Endothelial cell of umbilical vein (primary cell): ENCODE data around the gene SUMO4. TPM values are rescaled to one million over a fixed set of nuclear protein-coding genes. Genes with fewer than 3 reads are reported as not detected.

Experiments used
- BruUV-seq: library from RNA; stranded (reverse); fragments of 400-500 nt; replicated peaks from 2 replicates; lab custom pipeline; 2021; lab: Mats Ljungman, UMichigan
- CTCF ChIA-PET: fragments of 300-600, 350-600 bp; sonication (Branson Sonifier 250); formaldehyde crosslinking; loops from one replicate; lab custom pipeline; 2021; ENCODE audit warnings: antibody characterized with exemption, inconsistent platforms; lab: Charles Lee
- POLR2A ChIA-PET: fragments of 300-600, 350-600 bp; sonication (Branson Sonifier 250); formaldehyde crosslinking; loops from one replicate; lab custom pipeline; 2021; ENCODE audit warnings: antibody characterized with exemption, inconsistent platforms; lab: Charles Lee
- DNase-seq: peaks from one replicate; pipeline ENCODE4 v3.0.0-alpha.2; 2011; ENCODE audit warnings: low read depth, low spot score
- FAIRE-seq: peaks from 2 replicates; lab custom pipeline; 2011; peaks lifted over from hg19 to GRCh38; lab: Jason Lieb, UNC
- H2AFZ ChIP-seq: 2 replicates; pipeline ENCODE4 v1.6.0; 2012; ENCODE audit warnings: low read depth, low read length, control low read depth, inconsistent platforms
- H3K27ac ChIP-seq: 2 replicates; pipeline ENCODE4 v1.5.1; 2011; ENCODE audit warnings: low read depth, mild to moderate bottlenecking, control low read depth, low read length, moderate library complexity; ENCODE audit not compliant: insufficient read depth
- H3K27me3 ChIP-seq, 2 experiments: 2 replicates each; pipeline versions ENCODE4 v1.6.0 to v1.6.1; 2011; ENCODE audit warnings: low read length in 2 of 2, mixed read lengths in 1 of 2; ENCODE audit not compliant: control insufficient read depth in 2 of 2, insufficient read depth in 2 of 2
- H3K36me3 ChIP-seq, 2 experiments: 2 replicates in 1 of 2; 3 replicates in 1 of 2; pipeline ENCODE4 v1.5.1; 2011; ENCODE audit warnings: low read length in 2 of 2, mild to moderate bottlenecking in 1 of 2, moderate library complexity in 1 of 2; ENCODE audit not compliant: control insufficient read depth in 2 of 2, insufficient read depth in 2 of 2; ENCODE audit errors: extremely low read depth in 1 of 2
- H3K4me1 ChIP-seq: 3 replicates; pipeline ENCODE4 v1.5.1; 2011; ENCODE audit warnings: mild to moderate bottlenecking, low read length; ENCODE audit not compliant: control insufficient read depth, insufficient read depth; ENCODE audit errors: extremely low read depth
- H3K4me2 ChIP-seq: 2 replicates; pipeline ENCODE4 v1.6.1; 2011; ENCODE audit warnings: low read length, control low read depth, mixed read lengths; ENCODE audit not compliant: insufficient read depth
- H3K4me3 ChIP-seq, 3 experiments: fragments of 200-600 bp in 1 of 3; sonication (generic), shearing (Covaris generic) in 1 of 3; replicated peaks in 1 of 3; 2 replicates each; pipeline ENCODE4 v1.5.1; 2011 to 2016; ENCODE audit warnings: control low read depth in 3 of 3, low read length in 3 of 3, mild to moderate bottlenecking in 2 of 3, inconsistent platforms in 1 of 3, low read depth in 1 of 3, moderate library complexity in 1 of 3; ENCODE audit not compliant: insufficient read depth in 1 of 3
- H3K79me2 ChIP-seq: 2 replicates; pipeline ENCODE4 v1.6.0; 2012; ENCODE audit warnings: low read length, inconsistent platforms; ENCODE audit not compliant: control insufficient read depth, insufficient read depth
- H3K9ac ChIP-seq: replicated peaks from 2 replicates; pipeline ENCODE3; 2011; ENCODE audit warnings: low read length, control low read depth; ENCODE audit not compliant: insufficient read depth; ENCODE audit errors: extremely low read depth
- H3K9me1 ChIP-seq: replicated peaks from 3 replicates; pipeline ENCODE4 v1.6.0; 2011; ENCODE audit warnings: mild to moderate bottlenecking, low read length; ENCODE audit not compliant: control insufficient read depth, insufficient read depth; ENCODE audit errors: extremely low read depth
- H3K9me3 ChIP-seq: replicated peaks from 2 replicates; pipeline ENCODE4 v1.5.1; 2012; ENCODE audit warnings: low read length, inconsistent platforms; ENCODE audit not compliant: control insufficient read depth, insufficient read depth
- H4K20me1 ChIP-seq: replicated peaks from 2 replicates; pipeline ENCODE3; 2011; ENCODE audit warnings: mild to moderate bottlenecking, low read length; ENCODE audit not compliant: control insufficient read depth, insufficient read depth; ENCODE audit errors: extremely low read depth
- CTCF ChIP-seq, 2 donors: IDR thresholded peaks; 1 replicate in 1 of 2; 2 replicates in 1 of 2; pipeline ENCODE4 v1.5.1; 2011; ENCODE audit warnings: low read length in 2 of 2, mild to moderate bottlenecking in 2 of 2, moderate library complexity in 2 of 2, control low read depth in 1 of 2, inconsistent platforms in 1 of 2, low read depth in 1 of 2; ENCODE audit not compliant: insufficient read depth in 1 of 2; ENCODE audit errors: extremely low read depth in 1 of 2
- EZH2 ChIP-seq: IDR thresholded peaks from 2 replicates; pipeline ENCODE4 v1.6.1; 2012; ENCODE audit warnings: borderline replicate concordance, low read depth, mild to moderate bottlenecking, moderate library complexity, low read length, inconsistent platforms; ENCODE audit not compliant: severe bottlenecking
- FOS ChIP-seq: IDR thresholded peaks from 2 replicates; pipeline ENCODE4 v1.6.1; 2011; ENCODE audit warnings: mild to moderate bottlenecking, low read length, moderate library complexity, borderline replicate concordance; ENCODE audit not compliant: insufficient read depth
- GATA2 ChIP-seq: IDR thresholded peaks from 2 replicates; pipeline ENCODE4 v1.7.0; 2011; ENCODE audit warnings: low read depth, mild to moderate bottlenecking, moderate library complexity, mixed read lengths, low read length; ENCODE audit not compliant: insufficient read length, insufficient read depth
- JUN ChIP-seq: IDR thresholded peaks from 2 replicates; pipeline ENCODE4 v1.6.1; 2011; ENCODE audit warnings: borderline replicate concordance, low read depth; ENCODE audit not compliant: insufficient read length, insufficient read depth
- MYC ChIP-seq: IDR thresholded peaks from one replicate; pipeline ENCODE4 v1.6.1; 2011; ENCODE audit warnings: mild to moderate bottlenecking, low read depth, low read length
- POLR2A ChIP-seq: IDR thresholded peaks from 2 replicates; pipeline ENCODE4 v1.6.1; 2012; ENCODE audit warnings: low read depth, mild to moderate bottlenecking, control low read depth, low read length
- POLR2AphosphoS5 ChIP-seq: IDR thresholded peaks from 2 replicates; pipeline ENCODE4 v1.6.1; 2012; ENCODE audit warnings: low read depth, mild to moderate bottlenecking, control low read depth, low read length, moderate library complexity; ENCODE audit not compliant: insufficient read depth
- dilution Hi-C: fragments of 300-500 bp; cut with MboI; formaldehyde crosslinking; loops from one replicate; pipeline ENCODE4 v1.15.0; 2019; ENCODE audit warnings: low sequenced_read_pairs; ENCODE audit not compliant: extremely low pct_ligation_motif_present
- intact Hi-C: fragments of 100-400 bp; cut with micrococcal nuclease; formaldehyde crosslinking; loops from one replicate; pipeline ENCODE4 v1.10.0; 2022
- polyA plus RNA-seq, 4 experiments: library from polyadenylated mRNA; depleted of rRNA in 3 of 4; stranded (reverse) in 3 of 4; unstranded in 1 of 4; fragments of >200 nt; gene quantifications; 2 replicates each; pipeline versions ENCODE4 v1.2.1 to v1.2.3, GENCODE V29; 2011 to 2012; ENCODE audit warnings: missing spikeins in 1 of 4
- total RNA-seq: library from RNA; stranded (reverse); gene quantifications from 2 replicates; pipeline ENCODE4 v1.2.3, GENCODE V29; 2021
- TF ChIP-seq, protein P1 (sequence below): IDR thresholded peaks from 2 replicates; pipeline ENCODE4 v1.6.1; 2011; ENCODE audit not compliant: insufficient read depth, insufficient read length

SUMO4 gene
- total and polyA plus RNA-seq, 2 donors (not counting 3 experiments of a cell fraction or from before 2014, with no cell fraction given), result 0.10 to 2.6 TPM

DNA sequence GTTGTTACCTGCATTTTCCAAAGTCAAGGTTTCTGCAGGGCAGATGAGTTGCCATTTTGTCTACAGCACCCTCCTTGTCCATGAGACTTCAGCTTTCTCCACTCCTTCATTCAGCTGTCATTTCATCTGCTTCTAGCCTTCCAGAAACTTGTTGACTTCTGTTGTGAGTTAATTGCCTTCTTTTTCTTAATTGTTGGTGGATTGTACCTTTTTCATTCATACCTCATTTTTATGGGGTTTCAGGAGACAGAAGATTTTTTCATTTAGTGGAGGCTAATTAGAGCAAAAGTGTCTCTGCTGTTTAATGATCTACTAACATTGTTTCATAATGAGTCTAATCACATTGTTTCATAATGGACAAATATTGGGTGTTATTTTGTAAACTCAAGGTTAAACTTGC lies 7.5 kb upstream of the SUMO4 start:
- no peak overlapping the region for H3K27ac ChIP-seq
- no peak for TF ChIP-seq CTCF (IDR thresholded peaks at IDR 0.05; ENCODE audit: extremely low read depth in 1 of 2, insufficient read depth in 1 of 2, low read depth in 1 of 2, low read length in 2 of 2)
- no peak for TF ChIP-seq POLR2A
- TF ChIP-seq POLR2AphosphoS5, result no peak
- TF ChIP-seq JUN, result no peak
- TF ChIP-seq, protein P1, sequence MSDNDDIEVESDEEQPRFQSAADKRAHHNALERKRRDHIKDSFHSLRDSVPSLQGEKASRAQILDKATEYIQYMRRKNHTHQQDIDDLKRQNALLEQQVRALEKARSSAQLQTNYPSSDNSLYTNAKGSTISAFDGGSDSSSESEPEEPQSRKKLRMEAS, result no peak
- TF ChIP-seq EZH2, result no peak
- no peak for TF ChIP-seq GATA2
- no peak for TF ChIP-seq FOS
- no peak for TF ChIP-seq MYC
- CTCF ChIA-PET, result interaction anchor here (1.3 to 2.4 kb wide), 3 partner anchors 39 to 310 kb away, joined by 3 to 7 read pairs (median 4); no protein-coding TSS in a partner anchor
- H3K36me3 ChIP-seq, result no peaks in the 10 kb centered on the region
- FAIRE-seq (no peak), DNase-seq (no peak)
- H3K4me3 ChIP-seq, result no peak overlapping the region
- dilution Hi-C loops, result no loop called here
- peaks cover 35% of the 10 kb centered on the region for H3K79me2 ChIP-seq
- no TSS peak for BruUV-seq
- POLR2A ChIA-PET, result no interaction called here
- H3K4me2 ChIP-seq, result no peak overlapping the region
- peaks cover 4% of the 10 kb centered on the region for H3K9me1 ChIP-seq
- H2AFZ ChIP-seq, result no peak overlapping the region
- intact Hi-C loops, result no loop called here
- no peaks in the 10 kb centered on the region for H3K9me3 ChIP-seq
- no peak overlapping the region for H3K9ac ChIP-seq
- H3K4me1 ChIP-seq, result peaks cover 3% of the 10 kb centered on the region
- H4K20me1 ChIP-seq, result peaks cover 4% of the 10 kb centered on the region
- H3K27me3 ChIP-seq, result no peaks in the 10 kb centered on the region
